Cardiac fibroblast (primary cell): ENCODE measurements around the gene AP4B1.

Experiments used
- DNase-seq, 2 donors: peaks; one replicate each; pipeline versions ENCODE4 v3.0.0 to v3.0.0-alpha.2; 2010; ENCODE audit warnings: low read depth in 2 of 2
- H3K4me3 ChIP-seq, 2 donors: replicated peaks in 1 of 2; 1 replicate in 1 of 2; 2 replicates in 1 of 2; pipeline ENCODE4 v1.5.1; 2011; ENCODE audit warnings: low read depth in 2 of 2, low read length in 2 of 2, mild to moderate bottlenecking in 2 of 2, moderate library complexity in 1 of 2
- TF ChIP-seq, protein P1 (sequence below): IDR thresholded peaks from one replicate; pipeline ENCODE4 v1.5.1; 2011; ENCODE audit warnings: low read depth, mild to moderate bottlenecking, low read length, inconsistent platforms

Gene AP4B1

DNA sequence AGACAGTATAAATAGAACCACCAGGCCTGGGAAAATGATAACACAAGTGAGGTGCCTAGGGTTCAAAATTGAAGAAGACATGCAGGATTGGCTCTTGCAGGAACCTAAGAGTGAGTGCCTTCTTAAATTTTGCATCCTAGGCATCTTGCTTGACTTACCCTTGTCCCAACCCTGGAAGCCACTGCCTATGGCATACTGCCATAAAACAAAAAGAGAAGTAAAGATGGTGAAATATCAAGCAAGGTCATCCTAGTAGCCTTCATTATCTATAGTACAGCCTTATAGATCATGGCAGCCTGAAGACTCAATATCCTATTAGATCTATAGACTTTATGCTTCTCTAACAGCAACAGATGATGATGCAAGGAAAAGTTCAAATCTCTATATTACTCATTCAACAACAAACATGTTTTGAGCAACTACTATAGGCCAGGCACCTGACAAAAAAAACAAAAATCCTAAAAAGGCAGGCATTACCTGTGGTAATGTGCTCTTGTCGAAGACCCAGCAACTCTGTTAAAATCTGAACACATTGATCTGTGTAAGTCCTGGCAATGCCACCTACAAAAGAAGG is 6.3 kb downstream of the AP4B1 start:
- TF ChIP-seq, protein P1, sequence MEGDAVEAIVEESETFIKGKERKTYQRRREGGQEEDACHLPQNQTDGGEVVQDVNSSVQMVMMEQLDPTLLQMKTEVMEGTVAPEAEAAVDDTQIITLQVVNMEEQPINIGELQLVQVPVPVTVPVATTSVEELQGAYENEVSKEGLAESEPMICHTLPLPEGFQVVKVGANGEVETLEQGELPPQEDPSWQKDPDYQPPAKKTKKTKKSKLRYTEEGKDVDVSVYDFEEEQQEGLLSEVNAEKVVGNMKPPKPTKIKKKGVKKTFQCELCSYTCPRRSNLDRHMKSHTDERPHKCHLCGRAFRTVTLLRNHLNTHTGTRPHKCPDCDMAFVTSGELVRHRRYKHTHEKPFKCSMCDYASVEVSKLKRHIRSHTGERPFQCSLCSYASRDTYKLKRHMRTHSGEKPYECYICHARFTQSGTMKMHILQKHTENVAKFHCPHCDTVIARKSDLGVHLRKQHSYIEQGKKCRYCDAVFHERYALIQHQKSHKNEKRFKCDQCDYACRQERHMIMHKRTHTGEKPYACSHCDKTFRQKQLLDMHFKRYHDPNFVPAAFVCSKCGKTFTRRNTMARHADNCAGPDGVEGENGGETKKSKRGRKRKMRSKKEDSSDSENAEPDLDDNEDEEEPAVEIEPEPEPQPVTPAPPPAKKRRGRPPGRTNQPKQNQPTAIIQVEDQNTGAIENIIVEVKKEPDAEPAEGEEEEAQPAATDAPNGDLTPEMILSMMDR: no peak
- no peak for DNase-seq
- H3K4me3 ChIP-seq: no peak overlapping the region

DNA sequence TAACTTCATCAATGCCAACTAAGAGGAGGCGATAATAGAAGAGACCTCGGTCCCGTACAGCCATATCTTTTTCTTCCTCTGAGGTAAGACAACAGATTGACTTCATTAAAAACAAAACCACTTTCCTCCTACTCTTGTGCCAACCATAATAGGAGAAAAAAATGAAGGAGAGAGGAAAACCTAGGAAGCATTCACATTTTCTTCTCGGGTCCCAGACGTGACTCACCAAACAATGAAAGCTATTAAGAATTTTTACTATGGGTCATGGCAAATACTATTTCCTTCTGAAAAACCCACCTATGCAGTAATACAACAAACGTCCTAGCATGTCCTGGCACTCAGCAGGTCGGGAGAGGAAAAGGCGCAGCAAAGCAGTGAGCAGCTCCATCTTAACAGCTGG is 8.6 kb downstream of the AP4B1 start:
- TF ChIP-seq, protein P1: no peak
- no peak for DNase-seq
- no peak overlapping the region for H3K4me3 ChIP-seq

DNA sequence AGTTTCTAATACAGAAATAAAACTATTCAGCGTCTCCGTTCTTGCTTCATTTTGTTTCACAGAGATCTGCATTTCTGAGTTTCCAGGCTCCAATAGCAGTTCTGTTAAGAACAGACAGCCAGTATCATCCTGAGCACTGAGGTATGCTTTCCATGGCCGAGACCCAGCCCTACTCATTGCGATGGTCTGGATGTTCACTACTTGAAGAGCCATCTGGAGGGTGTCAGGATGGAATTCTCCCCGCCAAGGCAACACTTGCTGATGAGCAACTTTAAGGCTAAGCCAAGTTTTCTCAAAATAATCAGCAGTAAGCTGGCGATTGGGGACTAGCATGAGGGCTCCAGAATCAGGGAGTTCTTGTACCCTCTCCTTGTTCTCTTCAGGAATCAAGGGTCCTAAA is 9.5 kb downstream of the AP4B1 start:
- DNase-seq: no peak
- no peak overlapping the region for H3K4me3 ChIP-seq
- TF ChIP-seq, protein P1: no peak

DNA sequence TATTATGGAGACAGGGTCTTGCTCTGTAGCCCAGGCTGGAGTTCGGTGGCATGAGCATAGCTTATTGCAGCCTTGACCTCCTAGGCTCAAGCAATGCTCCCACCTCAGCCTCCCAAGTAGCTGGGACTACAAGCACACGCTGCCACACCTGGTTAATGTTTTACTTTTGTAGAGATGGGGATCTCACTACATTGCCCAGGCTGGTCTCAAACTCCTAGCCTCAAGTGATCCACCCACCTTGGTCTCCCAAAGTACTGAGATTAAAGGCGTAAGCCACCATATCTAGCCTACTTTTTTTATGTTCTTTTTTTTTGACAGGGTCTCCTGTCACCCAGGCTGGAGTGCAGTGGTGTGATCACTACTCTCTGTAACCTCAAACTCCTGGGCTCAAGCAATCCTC is 11.3 kb downstream of the AP4B1 start:
- DNase-seq: no peak
- no peak overlapping the region for H3K4me3 ChIP-seq
- TF ChIP-seq, protein P1: no peak

DNA sequence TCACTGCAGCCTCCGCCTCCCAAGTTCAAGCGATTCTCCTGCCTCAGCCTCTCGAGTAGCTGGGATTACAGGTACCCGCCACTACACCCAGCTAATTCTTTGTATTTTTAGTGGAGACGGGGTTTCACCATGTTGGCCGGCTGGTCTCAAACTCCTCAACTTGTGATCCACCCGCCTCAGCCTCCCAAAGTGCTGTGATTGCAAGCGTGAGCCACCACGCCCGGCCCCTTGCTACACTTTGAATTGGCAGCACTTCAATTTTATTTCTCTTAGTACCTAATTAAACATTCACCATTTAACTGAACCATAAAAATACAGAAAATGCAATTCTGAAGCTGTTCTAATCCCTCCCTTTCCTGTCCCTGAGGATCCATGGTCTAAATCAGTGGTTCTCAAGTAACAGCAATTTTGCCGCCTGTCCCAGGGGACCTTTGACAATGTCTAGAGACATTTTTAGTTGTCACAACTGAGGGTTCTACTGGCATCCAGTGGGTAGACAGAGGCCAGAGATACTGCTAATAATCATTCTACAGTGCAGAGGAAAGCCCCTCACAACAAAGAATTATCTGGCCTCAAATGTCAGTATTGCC is 12.9 kb downstream of the AP4B1 start:
- no peak overlapping the region for H3K4me3 ChIP-seq
- DNase-seq: no peak
- TF ChIP-seq, protein P1: no peak

DNA sequence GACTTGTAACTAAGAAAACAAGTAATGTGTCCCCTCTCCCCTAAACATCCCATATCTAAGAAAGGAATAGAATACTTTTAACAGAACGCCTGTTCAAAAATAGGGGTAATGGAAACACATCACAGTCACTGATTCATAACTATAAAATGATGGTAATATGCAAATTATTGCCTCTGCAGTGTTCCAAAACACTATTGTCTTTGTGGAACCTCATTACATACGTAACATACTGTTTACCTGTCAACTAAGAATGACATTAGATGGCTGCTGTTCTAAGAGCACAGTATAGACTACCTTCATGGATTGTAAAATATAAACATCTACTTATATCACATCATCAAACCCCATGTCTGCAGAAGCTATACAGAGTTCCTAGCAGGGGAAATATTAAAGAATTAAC is 13.8 kb downstream of the AP4B1 start:
- TF ChIP-seq, protein P1: no peak
- no peak for DNase-seq
- no peak overlapping the region for H3K4me3 ChIP-seq
